Mesothelial cell of epicardium (in vitro differentiated cells): ENCODE data around the gene OR14A2. TPM values are rescaled to one million over a fixed set of nuclear protein-coding genes. Genes with fewer than 3 reads are reported as not detected.
"Not testable (repeated sequence)": the region's sequence is repeated elsewhere in the genome, so short reads cannot be mapped to it uniquely, and the experiment has no call there.

ENCODE experiments used
- DNase-seq, 2 experiments: peaks; one replicate each; pipeline ENCODE4 v3.0.0; 2021; ENCODE audit warnings: low spot score in 2 of 2; ENCODE audit not compliant: unreplicated experiment in 2 of 2
- H3K27ac Mint-ChIP-seq: 2 replicates; pipeline ENCODE4 v1.8.0; 2021; ENCODE audit warnings: mixed read lengths
- H3K27me3 Mint-ChIP-seq: 2 replicates; pipeline ENCODE4 v1.8.0; 2021; ENCODE audit warnings: low read depth, mixed read lengths
- H3K36me3 Mint-ChIP-seq: 2 replicates; pipeline ENCODE4 v1.8.0; 2021; ENCODE audit warnings: mixed read lengths
- H3K4me1 Mint-ChIP-seq: 2 replicates; pipeline ENCODE4 v1.8.0; 2021; ENCODE audit warnings: mixed read lengths
- H3K4me3 Mint-ChIP-seq: 2 replicates; pipeline ENCODE4 v1.8.0; 2021; ENCODE audit warnings: mild to moderate bottlenecking, moderate library complexity, mixed read lengths
- H3K9me3 Mint-ChIP-seq: 2 replicates; pipeline ENCODE4 v1.8.0; 2021; ENCODE audit warnings: mixed read lengths
- total RNA-seq: library from RNA; stranded (reverse); gene quantifications from 3 replicates; pipeline ENCODE4 v1.2.1, GENCODE V29; 2021
- TF ChIP-seq, protein P1 (sequence below): fragments of 200-600 bp; sonication (generic); IDR thresholded peaks from one replicate; pipeline ENCODE4 v1.5.0; 2021; ENCODE audit warnings: antibody characterized with exemption; ENCODE audit not compliant: unreplicated experiment

The OR14A2 gene
- total RNA-seq, 1 donor from 2014 or later, result not detected

DNA sequence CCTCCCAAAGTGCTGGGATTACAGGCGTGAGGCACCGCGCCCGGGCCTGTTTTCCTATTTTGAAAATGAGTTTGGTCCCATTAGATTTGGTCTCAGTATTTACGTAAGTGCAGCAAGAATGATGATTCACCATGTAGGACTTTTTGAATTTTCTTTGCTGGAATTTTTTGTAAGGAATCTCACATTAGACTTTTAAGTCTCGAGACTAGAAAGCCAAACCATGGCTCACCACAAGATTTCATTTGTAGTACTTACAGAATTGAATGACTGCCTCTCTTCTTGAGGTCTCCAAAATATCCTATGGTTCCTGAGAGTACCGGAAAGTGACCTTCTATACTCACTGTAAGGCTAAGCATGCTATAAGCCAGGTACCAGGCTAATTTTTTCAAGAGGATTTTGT lies 325 bp downstream of the OR14A2 start:
- Mint-ChIP-seq H3K36me3 (no peaks in the 10 kb centered on the region), H3K4me3 (no peak overlapping the region), H3K9me3 (peaks cover 56% of the 10 kb centered on the region), H3K27me3 (no peaks in the 10 kb centered on the region), H3K27ac (no peak overlapping the region), H3K4me1 (no peaks in the 10 kb centered on the region)
- DNase-seq, result no peak
- TF ChIP-seq, protein P1, sequence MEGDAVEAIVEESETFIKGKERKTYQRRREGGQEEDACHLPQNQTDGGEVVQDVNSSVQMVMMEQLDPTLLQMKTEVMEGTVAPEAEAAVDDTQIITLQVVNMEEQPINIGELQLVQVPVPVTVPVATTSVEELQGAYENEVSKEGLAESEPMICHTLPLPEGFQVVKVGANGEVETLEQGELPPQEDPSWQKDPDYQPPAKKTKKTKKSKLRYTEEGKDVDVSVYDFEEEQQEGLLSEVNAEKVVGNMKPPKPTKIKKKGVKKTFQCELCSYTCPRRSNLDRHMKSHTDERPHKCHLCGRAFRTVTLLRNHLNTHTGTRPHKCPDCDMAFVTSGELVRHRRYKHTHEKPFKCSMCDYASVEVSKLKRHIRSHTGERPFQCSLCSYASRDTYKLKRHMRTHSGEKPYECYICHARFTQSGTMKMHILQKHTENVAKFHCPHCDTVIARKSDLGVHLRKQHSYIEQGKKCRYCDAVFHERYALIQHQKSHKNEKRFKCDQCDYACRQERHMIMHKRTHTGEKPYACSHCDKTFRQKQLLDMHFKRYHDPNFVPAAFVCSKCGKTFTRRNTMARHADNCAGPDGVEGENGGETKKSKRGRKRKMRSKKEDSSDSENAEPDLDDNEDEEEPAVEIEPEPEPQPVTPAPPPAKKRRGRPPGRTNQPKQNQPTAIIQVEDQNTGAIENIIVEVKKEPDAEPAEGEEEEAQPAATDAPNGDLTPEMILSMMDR, result no peak

DNA sequence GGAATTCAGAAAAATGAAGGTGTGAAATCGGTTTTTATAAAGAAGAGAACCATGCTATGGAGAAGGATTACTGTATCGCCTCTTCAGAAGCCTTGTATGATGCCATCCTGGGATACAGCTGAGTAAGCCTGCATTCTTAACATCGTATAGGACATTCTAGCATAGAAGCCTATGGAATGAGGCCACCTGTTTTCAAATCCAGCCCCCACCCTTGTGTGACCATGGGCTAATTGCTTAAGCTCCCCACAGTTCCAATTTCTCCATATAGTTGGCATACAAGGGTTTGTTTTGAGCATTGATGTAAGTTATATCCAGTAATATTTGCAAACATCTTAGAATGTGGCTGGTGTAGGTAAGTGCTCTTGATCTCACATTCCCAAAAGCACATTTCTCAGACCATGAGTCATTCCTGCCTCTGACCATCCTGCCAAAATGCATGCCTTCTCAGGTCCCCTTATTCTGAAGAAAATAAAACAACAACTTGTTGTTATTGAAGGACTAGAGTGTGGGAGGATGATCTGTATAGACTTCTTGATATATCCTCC lies 1.5 kb downstream of the OR14A2 start:
- peaks cover 49% of the 10 kb centered on the region for H3K9me3 Mint-ChIP-seq
- H3K4me1 Mint-ChIP-seq, result no peaks in the 10 kb centered on the region
- no peaks in the 10 kb centered on the region for H3K36me3 Mint-ChIP-seq
- no peaks in the 10 kb centered on the region for H3K27me3 Mint-ChIP-seq
- TF ChIP-seq, protein P1, result no peak
- no peak overlapping the region for H3K27ac Mint-ChIP-seq
- no peak for DNase-seq
- H3K4me3 Mint-ChIP-seq, result no peak overlapping the region

DNA sequence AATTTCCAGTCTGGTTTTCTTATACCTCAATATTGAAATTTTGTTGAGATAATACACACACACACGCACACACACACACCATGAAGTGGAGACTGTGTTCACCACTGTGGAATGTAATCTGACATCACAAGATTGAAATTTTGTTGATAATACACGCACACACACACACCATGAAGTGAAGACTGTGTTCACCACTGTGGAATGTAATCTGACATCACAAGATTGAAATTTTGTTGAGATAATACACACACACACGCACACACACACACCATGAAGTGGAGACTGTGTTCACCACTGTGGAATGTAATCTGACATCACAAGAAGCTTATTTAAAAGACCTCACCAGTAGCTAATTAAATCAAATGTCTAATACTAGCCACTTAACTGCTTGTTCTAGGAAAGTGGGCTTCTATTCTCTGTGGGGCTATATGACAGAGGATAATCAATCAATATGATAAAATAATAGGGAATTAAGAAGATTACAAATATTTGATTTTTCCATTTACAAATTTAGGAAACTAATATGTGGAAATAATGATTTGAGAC lies 5.7 kb downstream of the OR14A2 start:
- not testable (repeated sequence) for H3K4me1 Mint-ChIP-seq, H3K36me3 Mint-ChIP-seq, H3K27me3 Mint-ChIP-seq, H3K27ac Mint-ChIP-seq, H3K4me3 Mint-ChIP-seq, DNase-seq
- peaks cover 48% of the 10 kb centered on the region for H3K9me3 Mint-ChIP-seq

DNA sequence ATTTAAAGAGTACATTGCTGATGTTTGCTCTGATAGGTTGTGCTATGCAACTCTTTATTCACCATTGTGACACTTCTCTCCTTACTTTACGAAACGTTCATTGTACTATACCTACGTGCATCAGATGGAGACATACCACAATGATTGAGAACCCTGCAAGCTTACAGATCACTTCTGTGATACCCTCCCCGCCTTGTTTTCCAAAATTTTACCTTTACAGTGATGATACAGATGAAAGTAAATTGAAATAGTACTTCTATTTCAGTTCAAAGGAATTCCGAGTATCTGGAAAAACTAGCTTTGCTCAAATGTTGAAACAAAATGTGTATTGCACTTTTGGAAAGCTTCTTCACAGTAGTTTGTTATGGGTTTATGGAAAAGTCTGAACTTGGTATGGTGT lies 6.2 kb downstream of the OR14A2 start:
- no peaks in the 10 kb centered on the region for H3K27me3 Mint-ChIP-seq
- peaks cover 44% of the 10 kb centered on the region for H3K9me3 Mint-ChIP-seq
- H3K4me1 Mint-ChIP-seq, result no peaks in the 10 kb centered on the region
- no peaks in the 10 kb centered on the region for H3K36me3 Mint-ChIP-seq
- H3K27ac Mint-ChIP-seq, result no peak overlapping the region
- DNase-seq, result no peak
- TF ChIP-seq, protein P1, result no peak
- no peak overlapping the region for H3K4me3 Mint-ChIP-seq

DNA sequence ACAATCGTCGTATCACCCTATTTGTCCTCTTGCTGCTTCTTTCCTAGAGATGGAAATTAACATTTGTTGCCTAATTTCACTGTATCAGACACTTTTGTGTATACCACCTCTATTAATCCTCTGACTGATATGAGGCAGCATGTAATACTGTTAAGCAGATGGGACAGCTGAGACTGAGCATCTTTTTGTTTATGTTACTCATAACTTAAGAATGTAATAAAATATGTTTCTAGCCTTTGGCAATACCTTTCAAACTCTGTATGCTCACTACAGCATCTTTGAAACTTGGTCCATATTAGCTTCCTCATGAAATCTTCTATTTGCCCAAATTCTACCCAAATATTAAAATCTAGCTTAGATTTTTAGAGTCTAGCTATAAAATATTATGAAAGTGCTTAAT lies 7.2 kb downstream of the OR14A2 start:
- Mint-ChIP-seq H3K36me3 (no peaks in the 10 kb centered on the region), H3K4me3 (no peak overlapping the region), H3K27me3 (no peaks in the 10 kb centered on the region), H3K4me1 (no peaks in the 10 kb centered on the region), H3K9me3 (peaks cover 40% of the 10 kb centered on the region), H3K27ac (no peak overlapping the region)
- no peak for DNase-seq
- TF ChIP-seq, protein P1, result no peak

DNA sequence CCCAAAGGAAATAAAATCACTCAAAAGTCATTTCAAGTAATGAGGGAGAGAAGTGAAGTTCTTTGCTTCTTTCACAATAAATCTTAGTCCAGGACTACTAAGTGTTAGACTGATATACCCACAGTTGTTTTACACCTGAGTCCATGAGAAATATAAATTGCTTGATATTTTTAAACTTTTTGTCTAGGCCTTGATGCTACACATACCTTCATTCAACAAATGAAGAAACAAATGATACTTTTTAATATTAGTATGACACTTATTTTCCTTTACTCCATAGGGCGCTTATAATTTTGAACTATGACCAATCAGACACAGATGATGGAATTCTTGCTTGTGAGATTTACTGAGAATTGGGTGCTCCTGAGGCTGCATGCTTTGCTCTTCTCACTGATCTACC lies 9.6 kb downstream of the OR14A2 start, which contains the start of gene OR14K1:
Gene OR14K1, plus strand, starts transcription at position 301 of the 400 bp plus-strand sequence. Its CDS starts 0 bp downstream, at position 301.
- Mint-ChIP-seq H3K9me3 (peaks cover 42% of the 10 kb centered on the region), H3K36me3 (no peaks in the 10 kb centered on the region), H3K4me1 (no peaks in the 10 kb centered on the region), H3K27ac (no peak within 1 kb of the TSS), H3K27me3 (no peaks in the 10 kb centered on the region), H3K4me3 (no peak within 1 kb of the TSS)
- TF ChIP-seq, protein P1, result no peak
- DNase-seq, result no peak
